Mesendoderm (in vitro differentiated cells): ENCODE data around the gene MICAL2.

Experiments used
- DNase-seq: peaks from one replicate; pipeline ENCODE4 v3.0.0; 2013
- H2AK5ac ChIP-seq: 2 replicates; pipeline ENCODE4 v1.6.1; 2013; ENCODE audit warnings: low read length, inconsistent platforms
- H2BK120ac ChIP-seq: 2 replicates; pipeline ENCODE4 v1.6.1; 2013; ENCODE audit warnings: low read depth, mild to moderate bottlenecking, low read length, moderate library complexity, mixed read lengths
- H2BK15ac ChIP-seq: replicated peaks from 2 replicates; pipeline ENCODE4 v1.6.1; 2013; ENCODE audit warnings: low read depth, mild to moderate bottlenecking, moderate library complexity
- H2BK5ac ChIP-seq: 2 replicates; pipeline ENCODE4 v1.6.1; 2013; ENCODE audit warnings: low read length, inconsistent platforms
- H3K18ac ChIP-seq: 2 replicates; pipeline ENCODE4 v1.6.1; 2013; ENCODE audit warnings: mild to moderate bottlenecking, low read length, mixed read lengths
- H3K23ac ChIP-seq: one replicate; pipeline ENCODE4 v1.6.1; 2013; ENCODE audit warnings: low read length
- H3K27ac ChIP-seq: 2 replicates; pipeline ENCODE4 v1.5.1; 2013; ENCODE audit warnings: low read depth, mild to moderate bottlenecking, inconsistent platforms, low read length, moderate library complexity
- H3K27me3 ChIP-seq: 2 replicates; pipeline ENCODE4 v1.6.1; 2013; ENCODE audit warnings: low read length, control low read depth, mild to moderate bottlenecking, inconsistent platforms; ENCODE audit not compliant: insufficient read depth, poor library complexity
- H3K36me3 ChIP-seq: 2 replicates; pipeline ENCODE4 v1.6.1; 2013; ENCODE audit warnings: low read length, inconsistent platforms; ENCODE audit not compliant: control insufficient read depth, insufficient read depth
- H3K4ac ChIP-seq: one replicate; pipeline ENCODE4 v1.6.1; 2013; ENCODE audit warnings: low read depth, mild to moderate bottlenecking, low read length, moderate library complexity
- H3K4me1 ChIP-seq: 2 replicates; pipeline ENCODE4 v1.6.1; 2013; ENCODE audit warnings: low read depth, low read length, inconsistent platforms; ENCODE audit not compliant: control insufficient read depth
- H3K4me2 ChIP-seq: 2 replicates; pipeline ENCODE4 v1.6.1; 2013; ENCODE audit warnings: low read length
- H3K4me3 ChIP-seq: 2 replicates; pipeline ENCODE4 v1.5.1; 2013; ENCODE audit warnings: mild to moderate bottlenecking, low read length
- H3K56ac ChIP-seq: one replicate; pipeline ENCODE4 v1.6.1; 2013; ENCODE audit warnings: low read length
- H3K79me1 ChIP-seq: 2 replicates; pipeline ENCODE4 v1.6.1; 2013; ENCODE audit warnings: low read length, inconsistent platforms
- H3K79me2 ChIP-seq: 2 replicates; pipeline ENCODE4 v1.6.1; 2013; ENCODE audit warnings: mild to moderate bottlenecking, low read length; ENCODE audit not compliant: control insufficient read depth, insufficient read depth
- H3K9ac ChIP-seq: 2 replicates; pipeline ENCODE4 v1.6.1; 2013; ENCODE audit warnings: low read length, inconsistent platforms
- H4K5ac ChIP-seq: one replicate; pipeline ENCODE4 v1.6.1; 2013; ENCODE audit warnings: low read length
- H4K8ac ChIP-seq: one replicate; pipeline ENCODE4 v1.6.1; 2013; ENCODE audit warnings: low read depth, mild to moderate bottlenecking, control low read depth, low read length, moderate library complexity
- WGBS: extraction: QIAGEN DNeasy Blood & Tissue Kit; methylation state at CpG from one replicate; pipeline ENCODE4 v1.1.7; 2013; ENCODE audit warnings: low lambda C conversion rate, missing lambda C conversion rate; ENCODE audit not compliant: insufficient coverage; ENCODE audit errors: extremely low coverage; 5-methylcytosine and 5-hydroxymethylcytosine counted together

Gene MICAL2

GRCh38 chr11:12272821-12273617 lies 162.6 kb downstream of the MICAL2 start:
- no peak overlapping the region for H3K9ac ChIP-seq
- H3K4me3 ChIP-seq = no peak overlapping the region
- no peak overlapping the region for H3K4ac ChIP-seq
- no peak overlapping the region for H3K27ac ChIP-seq
- no peaks in the 10 kb centered on the region for H3K79me1 ChIP-seq
- H3K27me3 ChIP-seq = no peaks in the 10 kb centered on the region
- no peaks in the 10 kb centered on the region for H3K4me1 ChIP-seq
- H2BK15ac ChIP-seq = no peak overlapping the region
- no peak overlapping the region for H3K4me2 ChIP-seq
- no peak for DNase-seq
- no peak overlapping the region for H4K8ac ChIP-seq
- no peak overlapping the region for H2BK120ac ChIP-seq
- no peak overlapping the region for H2BK5ac ChIP-seq
- no peak overlapping the region for H3K23ac ChIP-seq
- H2AK5ac ChIP-seq = no peak overlapping the region
- no CpG with 5 or more reads among the region's 15 CpGs for WGBS
- no peak overlapping the region for H4K5ac ChIP-seq
- H3K18ac ChIP-seq = no peak overlapping the region
- H3K56ac ChIP-seq = no peak overlapping the region
- H3K36me3 ChIP-seq = no peaks in the 10 kb centered on the region
- no peaks in the 10 kb centered on the region for H3K79me2 ChIP-seq

- H3K4me1 ChIP-seq = no peaks in the 10 kb centered on the region
These were observed 163.2 kb downstream of the MICAL2 start for GRCh38 chr11:12273618-12273995.

GRCh38 chr11:12274056-12274455 lies 163.7 kb downstream of the MICAL2 start:
- H4K8ac ChIP-seq = no peak overlapping the region
- no peak overlapping the region for H3K4me3 ChIP-seq
- no peak overlapping the region for H3K4ac ChIP-seq
- H2BK120ac ChIP-seq = no peak overlapping the region
- no CpG with 5 or more reads among the region's 3 CpGs for WGBS
- no peak overlapping the region for H4K5ac ChIP-seq
- H3K36me3 ChIP-seq = no peaks in the 10 kb centered on the region
- no peak overlapping the region for H3K56ac ChIP-seq
- no peak overlapping the region for H3K4me2 ChIP-seq
- H3K9ac ChIP-seq = no peak overlapping the region
- DNase-seq = no peak
- H3K79me2 ChIP-seq = no peaks in the 10 kb centered on the region
- no peak overlapping the region for H3K23ac ChIP-seq
- no peak overlapping the region for H2AK5ac ChIP-seq
- no peaks in the 10 kb centered on the region for H3K4me1 ChIP-seq
- no peaks in the 10 kb centered on the region for H3K79me1 ChIP-seq
- no peaks in the 10 kb centered on the region for H3K27me3 ChIP-seq
- H3K27ac ChIP-seq = no peak overlapping the region
- no peak overlapping the region for H3K18ac ChIP-seq
- H2BK5ac ChIP-seq = no peak overlapping the region
- no peak overlapping the region for H2BK15ac ChIP-seq

More at GRCh38 chr11:12273618-12273995, 163.2 kb downstream of the MICAL2 start:
- Histone ChIP-seq H3K18ac (no peak overlapping the region), H3K79me2 (no peaks in the 10 kb centered on the region), H3K9ac (no peak overlapping the region), H3K27me3 (no peaks in the 10 kb centered on the region), H2BK5ac (no peak overlapping the region), H3K4me2 (no peak overlapping the region), H3K79me1 (no peaks in the 10 kb centered on the region), H4K8ac (no peak overlapping the region), H4K5ac (no peak overlapping the region), H2BK120ac (no peak overlapping the region), H2BK15ac (no peak overlapping the region), H3K23ac (no peak overlapping the region), H2AK5ac (no peak overlapping the region), H3K56ac (no peak overlapping the region), H3K36me3 (no peaks in the 10 kb centered on the region), H3K4ac (no peak overlapping the region), H3K27ac (no peak overlapping the region), H3K4me3 (no peak overlapping the region)
- DNase-seq = no peak
- no CpG with 5 or more reads among the region's 2 CpGs for WGBS

- H2BK15ac ChIP-seq = no peak overlapping the region
- no peak overlapping the region for H3K56ac ChIP-seq
- H3K36me3 ChIP-seq = no peaks in the 10 kb centered on the region
- H3K79me1 ChIP-seq = no peaks in the 10 kb centered on the region
- no peak overlapping the region for H3K4me2 ChIP-seq
- H3K27me3 ChIP-seq = no peaks in the 10 kb centered on the region
- H3K23ac ChIP-seq = no peak overlapping the region
- H3K18ac ChIP-seq = no peak overlapping the region
- H2AK5ac ChIP-seq = no peak overlapping the region
- DNase-seq = no peak
- no peak overlapping the region for H3K4me3 ChIP-seq
- WGBS = no CpG with 5 or more reads among the region's 14 CpGs
- H3K9ac ChIP-seq = no peak overlapping the region
- no peaks in the 10 kb centered on the region for H3K4me1 ChIP-seq
- no peak overlapping the region for H4K8ac ChIP-seq
- H4K5ac ChIP-seq = no peak overlapping the region
- no peak overlapping the region for H2BK5ac ChIP-seq
- H3K79me2 ChIP-seq = no peaks in the 10 kb centered on the region
- no peak overlapping the region for H2BK120ac ChIP-seq
- H3K27ac ChIP-seq = no peak overlapping the region
- no peak overlapping the region for H3K4ac ChIP-seq
These were observed 164.3 kb downstream of the MICAL2 start for GRCh38 chr11:12274558-12275197.

GRCh38 chr11:12275818-12276217 lies 165.4 kb downstream of the MICAL2 start:
- no peak overlapping the region for H3K18ac ChIP-seq
- H3K36me3 ChIP-seq = no peaks in the 10 kb centered on the region
- no peaks in the 10 kb centered on the region for H3K79me1 ChIP-seq
- no peak overlapping the region for H3K9ac ChIP-seq
- no peak overlapping the region for H3K56ac ChIP-seq
- no peak overlapping the region for H2AK5ac ChIP-seq
- no peak overlapping the region for H2BK15ac ChIP-seq
- H3K4me2 ChIP-seq = no peak overlapping the region
- H4K8ac ChIP-seq = no peak overlapping the region
- no peaks in the 10 kb centered on the region for H3K79me2 ChIP-seq
- no peak overlapping the region for H4K5ac ChIP-seq
- no CpG with 5 or more reads among the region's 9 CpGs for WGBS
- no peaks in the 10 kb centered on the region for H3K27me3 ChIP-seq
- no peak overlapping the region for H3K23ac ChIP-seq
- H3K27ac ChIP-seq = no peak overlapping the region
- H2BK120ac ChIP-seq = no peak overlapping the region
- no peaks in the 10 kb centered on the region for H3K4me1 ChIP-seq
- H2BK5ac ChIP-seq = no peak overlapping the region
- no peak overlapping the region for H3K4me3 ChIP-seq
- no peak for DNase-seq
- H3K4ac ChIP-seq = no peak overlapping the region
